HUES64 (cell line): Measurements from ENCODE around the gene HLF.

ENCODE experiments used
- H3K27ac ChIP-seq: 2 replicates; pipeline ENCODE4 v1.7.0; 2013; ENCODE audit warnings: low read depth, low read length, inconsistent platforms
- H3K27me3 ChIP-seq: 2 replicates; pipeline ENCODE4 v1.6.1; 2013; ENCODE audit warnings: mild to moderate bottlenecking, low read length; ENCODE audit not compliant: insufficient read depth
- H3K36me3 ChIP-seq: 2 replicates; pipeline ENCODE4 v1.6.1; 2013; ENCODE audit warnings: mild to moderate bottlenecking, low read length; ENCODE audit not compliant: insufficient read depth
- H3K4me1 ChIP-seq: 2 replicates; pipeline ENCODE4 v1.6.1; 2013; ENCODE audit warnings: mild to moderate bottlenecking, low read length, moderate library complexity; ENCODE audit not compliant: insufficient read depth
- H3K4me3 ChIP-seq: 2 replicates; pipeline ENCODE4 v1.5.1; 2013; ENCODE audit warnings: mild to moderate bottlenecking, low read length, moderate library complexity
- H3K9ac ChIP-seq: 2 replicates; pipeline ENCODE4 v1.6.1; 2013; ENCODE audit warnings: mild to moderate bottlenecking, low read depth, low read length
- H3K9me3 ChIP-seq: 2 replicates; pipeline ENCODE4 v1.6.1; 2013; ENCODE audit warnings: low read depth, low read length; ENCODE audit not compliant: insufficient read depth
- WGBS: fragments of 150-250, 120-280 bp; methylation state at CpG from one replicate; pipeline ENCODE4 v1.1.7; 2013; ENCODE audit warnings: missing lambda C conversion rate; 5-methylcytosine and 5-hydroxymethylcytosine counted together

The HLF gene

DNA sequence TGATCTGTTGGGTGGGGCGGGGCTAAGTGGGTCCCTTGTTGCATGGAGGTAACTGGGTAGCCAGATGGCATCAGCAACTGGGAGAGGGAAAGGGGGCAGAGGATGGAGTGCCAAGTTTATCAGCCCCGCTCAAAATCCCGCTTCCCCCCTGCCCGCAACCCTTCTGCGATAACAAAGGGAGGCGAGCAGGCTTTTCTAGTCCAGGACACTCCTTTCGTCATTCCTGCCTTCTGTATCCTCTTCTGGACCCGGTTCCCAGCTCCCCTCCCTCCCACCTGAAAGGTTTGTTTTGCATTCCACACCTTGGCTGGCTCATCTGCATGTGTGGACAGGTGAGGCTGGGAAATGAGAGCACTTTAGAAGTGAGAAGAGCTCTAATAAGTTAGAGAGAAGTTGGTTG is 53.3 kb downstream of the HLF start:
- Histone ChIP-seq H3K27me3 (no peaks in the 10 kb centered on the region), H3K4me3 (no peak overlapping the region), H3K4me1 (no peaks in the 10 kb centered on the region), H3K27ac (no peak overlapping the region), H3K36me3 (no peaks in the 10 kb centered on the region), H3K9ac (no peak overlapping the region), H3K9me3 (no peaks in the 10 kb centered on the region)
- WGBS: 92% methylated on average over 8 of the region's 8 CpGs

- Histone ChIP-seq H3K9ac (no peak overlapping the region), H3K4me1 (no peaks in the 10 kb centered on the region)
- WGBS: 85% methylated on average over 5 of the region's 7 CpGs
Measured at GRCh38 chr17:55318715-55319487, 54.1 kb downstream of the HLF start.

DNA sequence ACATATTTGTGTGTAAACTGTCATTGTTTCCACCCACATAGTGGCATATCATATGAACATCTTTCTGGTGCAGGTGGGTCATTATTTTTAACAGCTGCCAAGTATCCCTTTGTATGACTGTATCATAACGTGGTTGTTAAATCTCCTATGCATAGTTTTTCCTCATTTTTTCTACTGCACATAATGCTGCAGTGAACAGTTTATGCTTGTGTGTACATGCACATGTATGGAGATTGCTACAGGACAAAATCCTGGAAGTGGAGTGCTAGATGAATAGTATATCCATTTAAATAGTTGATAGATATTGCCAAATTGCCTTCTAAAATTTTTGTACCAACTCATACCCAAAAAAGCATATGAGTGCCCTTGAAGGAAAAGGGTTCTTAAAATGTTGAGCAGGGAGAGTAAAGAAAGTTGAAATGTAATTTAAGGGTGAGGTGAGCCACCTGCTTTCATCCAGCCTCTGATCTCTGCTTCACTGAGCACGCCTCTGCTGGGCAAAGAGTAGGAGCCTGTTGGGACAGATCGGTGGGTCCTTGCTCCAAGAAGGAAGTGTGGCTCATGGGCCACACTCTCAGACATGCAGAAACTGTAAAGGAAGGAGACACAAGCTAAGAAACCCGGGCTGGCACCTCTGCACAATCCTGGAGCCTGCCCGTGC is 55.3 kb downstream of the HLF start:
- H3K4me3 ChIP-seq: no peak overlapping the region
- WGBS: 93% methylated on average over 5 of the region's 5 CpGs
- no peak overlapping the region for H3K9ac ChIP-seq
- no peaks in the 10 kb centered on the region for H3K36me3 ChIP-seq
- H3K4me1 ChIP-seq: no peaks in the 10 kb centered on the region
- no peak overlapping the region for H3K27ac ChIP-seq
- no peaks in the 10 kb centered on the region for H3K9me3 ChIP-seq
- H3K27me3 ChIP-seq: no peaks in the 10 kb centered on the region

More at GRCh38 chr17:55318715-55319487, 54.1 kb downstream of the HLF start:
- H3K27ac ChIP-seq: no peak overlapping the region
- no peaks in the 10 kb centered on the region for H3K36me3 ChIP-seq
- H3K27me3 ChIP-seq: no peaks in the 10 kb centered on the region
- H3K9me3 ChIP-seq: no peaks in the 10 kb centered on the region
- no peak overlapping the region for H3K4me3 ChIP-seq

GRCh38 chr17:55320594-55321426 is 56.0 kb downstream of the HLF start:
- Histone ChIP-seq H3K9ac (no peak overlapping the region), H3K27ac (no peak overlapping the region), H3K4me3 (no peak overlapping the region), H3K36me3 (no peaks in the 10 kb centered on the region), H3K4me1 (no peaks in the 10 kb centered on the region), H3K9me3 (no peaks in the 10 kb centered on the region), H3K27me3 (no peaks in the 10 kb centered on the region)
- 94% methylated on average over 22 of the region's 23 CpGs for WGBS

GRCh38 chr17:55321427-55322060 is 56.8 kb downstream of the HLF start:
- Histone ChIP-seq H3K36me3 (no peaks in the 10 kb centered on the region), H3K4me1 (no peaks in the 10 kb centered on the region), H3K9ac (no peak overlapping the region), H3K27ac (no peak overlapping the region), H3K9me3 (no peaks in the 10 kb centered on the region), H3K27me3 (no peaks in the 10 kb centered on the region), H3K4me3 (no peak overlapping the region)
- 92% methylated on average over 6 of the region's 6 CpGs for WGBS

DNA sequence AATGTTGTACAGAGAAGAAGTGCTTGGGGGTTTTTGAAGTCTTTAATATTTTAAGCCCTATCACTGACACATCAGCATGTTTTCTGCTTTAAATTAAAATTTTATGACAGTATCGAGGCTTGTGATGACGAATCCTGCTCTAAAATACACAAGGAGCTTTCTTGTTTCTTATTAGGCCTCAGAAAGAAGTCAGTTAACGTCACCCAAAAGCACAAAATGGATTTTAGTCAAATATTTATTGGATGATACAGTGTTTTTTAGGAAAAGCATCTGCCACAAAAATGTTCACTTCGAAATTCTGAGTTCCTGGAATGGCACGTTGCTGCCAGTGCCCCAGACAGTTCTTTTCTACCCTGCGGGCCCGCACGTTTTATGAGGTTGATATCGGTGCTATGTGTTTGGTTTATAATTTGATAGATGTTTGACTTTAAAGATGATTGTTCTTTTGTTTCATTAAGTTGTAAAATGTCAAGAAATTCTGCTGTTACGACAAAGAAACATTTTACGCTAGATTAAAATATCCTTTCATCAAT is 57.8 kb downstream of the HLF start:
- Histone ChIP-seq H3K4me3 (no peak overlapping the region), H3K36me3 (no peaks in the 10 kb centered on the region), H3K9me3 (no peaks in the 10 kb centered on the region), H3K9ac (no peak overlapping the region), H3K4me1 (no peaks in the 10 kb centered on the region), H3K27ac (no peak overlapping the region), H3K27me3 (no peaks in the 10 kb centered on the region)
- WGBS: 95% methylated on average over 11 of the region's 11 CpGs

DNA sequence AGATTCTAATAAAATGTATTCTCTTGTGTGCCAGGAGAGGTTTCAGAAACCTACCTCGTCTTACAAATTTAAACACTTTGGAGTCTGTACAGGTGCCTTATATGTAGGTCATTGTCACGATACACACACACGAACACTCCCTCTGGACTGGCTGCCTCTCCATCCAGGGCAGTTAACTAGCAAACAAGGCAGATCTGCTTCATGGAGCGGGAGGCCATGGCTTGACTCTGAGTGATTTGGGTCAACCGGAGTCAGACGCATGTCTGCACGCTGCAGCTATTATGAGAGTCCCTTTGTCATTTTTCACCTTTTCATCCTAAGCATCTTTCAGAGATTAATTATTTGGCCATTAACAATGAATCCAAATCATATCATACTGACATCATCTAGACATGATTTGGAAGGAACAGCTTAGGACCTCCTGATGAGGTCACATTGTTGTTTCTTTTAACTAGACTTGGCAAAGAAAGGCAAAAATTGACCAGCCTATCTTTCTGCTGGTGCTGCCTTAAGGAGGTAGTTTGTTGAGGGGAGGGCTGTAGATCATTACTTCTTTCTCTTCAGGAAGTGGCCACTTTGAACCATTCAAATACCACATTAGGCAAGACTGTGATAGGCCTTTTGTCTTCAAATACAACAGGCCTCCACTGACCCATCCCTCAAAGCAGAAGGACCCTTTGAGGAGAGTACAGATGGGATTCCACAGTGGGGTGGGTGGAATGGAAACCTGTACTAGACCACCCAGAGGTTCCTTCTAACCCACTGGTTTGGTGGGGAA is 58.9 kb downstream of the HLF start:
- Histone ChIP-seq H3K36me3 (no peaks in the 10 kb centered on the region), H3K4me1 (no peaks in the 10 kb centered on the region), H3K9ac (no peak overlapping the region), H3K4me3 (no peak overlapping the region), H3K27ac (no peak overlapping the region), H3K27me3 (no peaks in the 10 kb centered on the region), H3K9me3 (no peaks in the 10 kb centered on the region)
- 95% methylated on average over 7 of the region's 7 CpGs for WGBS

GRCh38 chr17:55324296-55324978 is 59.7 kb downstream of the HLF start:
- H3K27ac ChIP-seq: no peak overlapping the region

DNA sequence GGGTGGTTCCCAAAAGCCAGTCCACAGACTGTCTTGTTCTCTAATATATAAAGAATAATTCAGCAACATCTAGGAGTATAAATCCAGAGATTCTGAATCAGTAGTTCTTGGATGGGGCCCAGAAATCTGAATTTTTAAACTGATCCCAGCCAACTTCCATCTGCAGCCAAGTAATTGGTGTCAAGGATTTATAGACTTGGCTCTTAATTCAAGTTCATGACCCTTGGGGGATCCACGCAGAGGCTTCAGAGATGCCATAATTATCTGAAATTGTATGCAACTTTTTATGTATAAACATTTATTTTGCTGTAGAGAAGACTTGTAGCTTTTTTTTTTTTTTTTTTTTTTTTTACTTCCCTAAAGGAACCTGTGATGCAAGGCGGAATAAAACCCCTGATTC is 60.6 kb downstream of the HLF start:
- Histone ChIP-seq H3K9me3 (no peaks in the 10 kb centered on the region), H3K4me1 (no peaks in the 10 kb centered on the region), H3K27me3 (no peaks in the 10 kb centered on the region), H3K9ac (no peak overlapping the region), H3K27ac (no peak overlapping the region), H3K36me3 (no peaks in the 10 kb centered on the region), H3K4me3 (no peak overlapping the region)
- 88% methylated on average over 2 of the region's 2 CpGs for WGBS

More at GRCh38 chr17:55324296-55324978, 59.7 kb downstream of the HLF start:
- H3K4me3 ChIP-seq: no peak overlapping the region
- no peak overlapping the region for H3K9ac ChIP-seq
- H3K36me3 ChIP-seq: no peaks in the 10 kb centered on the region
- no peaks in the 10 kb centered on the region for H3K4me1 ChIP-seq
- H3K9me3 ChIP-seq: no peaks in the 10 kb centered on the region
- H3K27me3 ChIP-seq: no peaks in the 10 kb centered on the region
- WGBS: 92% methylated on average over 7 of the region's 9 CpGs

GRCh38 chr17:55326030-55326429 is 61.3 kb downstream of the HLF start:
- H3K4me3 ChIP-seq: no peak overlapping the region
- no peaks in the 10 kb centered on the region for H3K27me3 ChIP-seq
- no peaks in the 10 kb centered on the region for H3K9me3 ChIP-seq
- H3K9ac ChIP-seq: no peak overlapping the region
- no peak overlapping the region for H3K27ac ChIP-seq
- H3K4me1 ChIP-seq: no peaks in the 10 kb centered on the region
- 95% methylated on average over 7 of the region's 7 CpGs for WGBS
- no peaks in the 10 kb centered on the region for H3K36me3 ChIP-seq
